Adrenal gland (tissue), 12 donors: Measurements from ENCODE around the gene COBLL1. TPM values are rescaled to one million over a fixed set of nuclear protein-coding genes. Genes with fewer than 3 reads are reported as not detected.
A peak's percentile ranks its signal among the peaks of the same experiment; 100 is the strongest.

ENCODE experiments used
- DNase-seq, 7 donors: peaks; one replicate each; pipeline ENCODE4 v3.0.0-alpha.2; 2019 to 2020
- H3K27ac ChIP-seq, 5 donors: fragments of 200-600 bp; sonication (generic) in 4 of 5; 1 replicate in 3 of 5; 2 replicates in 2 of 5; pipeline versions ENCODE4 v1.5.1 to v1.8.0; 2016 to 2020; ENCODE audit warnings: mild to moderate bottlenecking in 1 of 5
- H3K27me3 ChIP-seq: fragments of 200-600 bp; 2 replicates; pipeline ENCODE4 v1.8.0; 2021
- H3K36me3 ChIP-seq, 2 donors: fragments of 200-600 bp; replicated peaks in 1 of 2; 1 replicate in 1 of 2; 2 replicates in 1 of 2; pipeline versions ENCODE4 v1.5.1 to v1.8.0; 2018 to 2022
- H3K4me1 ChIP-seq, 2 donors: fragments of 200-600 bp; replicated peaks in 1 of 2; 1 replicate in 1 of 2; 2 replicates in 1 of 2; pipeline versions ENCODE4 v1.5.1 to v1.8.0; 2018 to 2021
- H3K4me3 ChIP-seq, 4 donors: fragments of 200-600 bp; sonication (generic) in 3 of 4; one replicate each; pipeline ENCODE4 v1.5.1; 2016 to 2018
- H3K9me3 ChIP-seq, 3 donors: fragments of 200-600 bp; sonication (generic) in 1 of 3; replicated peaks in 1 of 3; 1 replicate in 2 of 3; 2 replicates in 1 of 3; pipeline versions ENCODE4 v1.5.1 to v1.8.0; 2016 to 2021
- CTCF ChIP-seq, 6 experiments: fragments of 450-650 bp in 4 of 6; fragments of 200-600 bp in 2 of 6; sonication (generic) in 1 of 6; IDR thresholded peaks; 1 replicate in 5 of 6; 2 replicates in 1 of 6; pipeline versions ENCODE4 v1.5.1 to v1.8.0; 2016 to 2021; ENCODE audit warnings: antibody characterized with exemption in 6 of 6, mild to moderate bottlenecking in 2 of 6, moderate library complexity in 1 of 6
- POLR2A ChIP-seq, 2 donors: fragments of 450-650 bp; IDR thresholded peaks; one replicate each; pipeline ENCODE4 v1.6.1; 2017; ENCODE audit warnings: antibody characterized with exemption in 2 of 2, mild to moderate bottlenecking in 2 of 2, moderate library complexity in 1 of 2
- WGBS, 4 donors: extraction: QIAGEN DNeasy Blood & Tissue Kit in 2 of 4; methylation state at CpG; one replicate each; pipeline versions ENCODE4 v1.1.5 to v1.1.7; 2013 to 2017; 5-methylcytosine and 5-hydroxymethylcytosine counted together
- intact Hi-C, 2 donors: fragments of 100-400 bp; cut with DNase I; formaldehyde crosslinking; loops; one replicate each; pipeline versions ENCODE4 v1.14.1 to v1.15.0; 2022 to 2023
- polyA plus RNA-seq, 3 donors: library from polyadenylated mRNA; stranded (reverse); fragments of 200-250 nt in 2 of 3; fragments of 350-450 nt in 1 of 3; fragmentation: Illumina TruSeq in 1 of 3; extraction: RNeasy Lipid Tissue Mini Kit (QIAGEN cat#74804) in 1 of 3; gene quantifications; one replicate each; pipeline ENCODE4 v1.2.3, GENCODE V29; 2013 to 2014
- total RNA-seq, 9 donors: library from RNA; depleted of rRNA in 4 of 9; stranded (reverse); fragments of >200 nt in 4 of 9; fragments of 120-200 nt in 1 of 9; fragmentation: NEBNext Ultra II Directional in 1 of 9; extraction: Animal tissue kit (Norgen Biotek cat#: 25700) in 1 of 9; gene quantifications; one replicate each; pipeline versions ENCODE4 v1.1.0 to v1.2.4, GENCODE V29; 2013 to 2023
- donor health status: healthy with polysubstance abuse.
- donor health status: Bipolar disorder and iron deficiency.
- donor health status: DM: yes; HTN: yes; CAD: no.
- donor health status: DM: no; HTN: no; CAD: no.
- donor health status: DM: no; HTN: no; CAD: no.
- donor health status: DM: yes; HTN: yes; CAD: no.

The COBLL1 gene
- total and polyA plus RNA-seq, 12 donors, result 25.8 to 365 (median 212) TPM

DNA sequence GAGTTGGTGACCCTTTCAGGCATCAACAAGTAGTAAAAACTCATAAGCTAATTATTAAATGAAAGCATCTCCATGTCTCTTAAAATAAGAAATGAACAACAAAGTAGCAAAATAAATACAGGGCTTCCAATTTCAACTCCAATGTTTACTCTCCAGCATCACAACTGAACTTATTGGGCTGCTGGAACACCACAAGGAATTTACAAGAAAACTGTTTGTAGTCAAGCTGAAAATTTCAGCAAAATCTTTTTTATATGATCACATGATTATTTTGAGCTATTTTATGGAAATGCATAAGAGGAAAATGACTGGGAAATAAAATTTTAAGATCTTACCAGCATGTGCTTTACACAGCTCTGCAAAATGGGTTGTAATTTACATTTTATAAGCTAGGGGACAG, 28.1 kb downstream of the COBLL1 start:
- H3K9me3 ChIP-seq, result no peaks in the 10 kb centered on the region
- DNase-seq, result no peak
- no peak overlapping the region for H3K27ac ChIP-seq
- intact Hi-C loops, result no loop called here
- H3K36me3 ChIP-seq, result no peaks in the 10 kb centered on the region
- no peaks in the 10 kb centered on the region for H3K27me3 ChIP-seq
- TF ChIP-seq POLR2A (IDR thresholded peaks at IDR 0.05) (no peak), CTCF (IDR thresholded peaks at IDR 0.05) (no peak)
- peak overlapping the region in 1 of 4 donors; percentile 0 for H3K4me3 ChIP-seq
- H3K4me1 ChIP-seq, result peaks cover 24 to 57% of the 10 kb centered on the region in 2 donors

DNA sequence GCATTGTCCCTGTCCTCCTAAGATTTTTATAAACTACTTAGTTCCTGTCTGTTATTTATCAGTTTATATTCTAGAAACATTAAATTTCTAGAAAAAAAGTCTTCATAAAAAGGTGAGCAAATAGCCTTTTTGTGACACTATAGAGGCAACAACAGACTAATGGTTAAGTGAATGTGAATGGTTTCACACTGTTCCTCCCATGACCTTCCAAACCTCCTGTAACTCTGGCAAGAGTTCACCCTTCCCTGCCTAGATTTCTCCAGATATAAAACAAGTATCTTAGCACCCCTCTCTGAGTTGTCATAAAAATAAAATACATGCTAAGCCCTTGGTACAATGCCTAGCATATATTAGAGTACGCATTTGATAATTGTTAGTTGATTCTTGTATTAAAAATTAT, 29.2 kb downstream of the COBLL1 start:
- Histone ChIP-seq H3K27ac (no peak overlapping the region), H3K36me3 (no peaks in the 10 kb centered on the region), H3K9me3 (no peaks in the 10 kb centered on the region), H3K4me3 (no peak overlapping the region), H3K4me1 (peaks cover 26 to 60% of the 10 kb centered on the region in 2 donors), H3K27me3 (no peaks in the 10 kb centered on the region)
- no peak for DNase-seq
- TF ChIP-seq POLR2A (IDR thresholded peaks at IDR 0.05), result no peak
- TF ChIP-seq CTCF (IDR thresholded peaks at IDR 0.05), result no peak
- WGBS, 4 donors, result 88 to 97% (median 91%) methylated on average over 1 of the region's 1 CpG
- intact Hi-C loops, result no loop called here

DNA sequence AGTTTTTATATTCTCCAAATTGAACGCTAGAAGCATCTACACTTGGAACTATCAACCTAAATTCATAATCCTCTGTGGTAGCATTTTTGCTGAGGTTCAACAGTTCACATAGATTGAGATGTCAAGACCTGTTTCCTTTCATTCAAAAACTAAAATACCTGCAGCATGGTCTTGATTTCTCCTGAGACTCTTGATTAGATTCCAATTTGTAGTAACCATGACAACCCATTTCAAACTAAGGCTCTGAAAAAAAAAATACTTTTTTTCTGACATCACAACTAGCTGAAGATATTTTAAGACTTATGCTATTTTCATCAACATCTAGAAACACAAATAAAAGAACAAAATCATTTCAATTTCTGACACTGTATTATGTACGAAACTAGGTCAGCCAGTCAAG, 29.8 kb downstream of the COBLL1 start:
- WGBS, 4 donors, result 82 to 92% (median 88%) methylated on average over 2 of the region's 2 CpGs
- H3K4me1 ChIP-seq, result peaks cover 25 to 55% of the 10 kb centered on the region in 2 donors

GRCh38 chr2:164810843-164811242, 30.8 kb downstream of the COBLL1 start:
- Histone ChIP-seq H3K4me3 (no peak overlapping the region), H3K36me3 (no peaks in the 10 kb centered on the region), H3K27ac (peak overlapping the region in 1 of 5 donors; percentile 8), H3K27me3 (no peaks in the 10 kb centered on the region), H3K9me3 (no peaks in the 10 kb centered on the region), H3K4me1 (peaks cover 17 to 46% of the 10 kb centered on the region in 2 donors)
- intact Hi-C loops, result no loop called here
- TF ChIP-seq POLR2A (IDR thresholded peaks at IDR 0.05), result no peak
- TF ChIP-seq CTCF (IDR thresholded peaks at IDR 0.05), result no peak
- DNase-seq, result no peak

More for the DNA sequence above, 29.8 kb downstream of the COBLL1 start:
- no peaks in the 10 kb centered on the region for H3K9me3 ChIP-seq
- H3K4me3 ChIP-seq, result no peak overlapping the region
- no peaks in the 10 kb centered on the region for H3K27me3 ChIP-seq
- DNase-seq, result no peak
- H3K27ac ChIP-seq, result no peak overlapping the region
- H3K36me3 ChIP-seq, result no peaks in the 10 kb centered on the region
- intact Hi-C loops, result no loop called here
- no peak for TF ChIP-seq CTCF (IDR thresholded peaks at IDR 0.05)
- no peak for TF ChIP-seq POLR2A (IDR thresholded peaks at IDR 0.05)
